B cell (primary cell): ENCODE measurements around the gene PRKN. TPM values are rescaled to one million over a fixed set of nuclear protein-coding genes. Genes with fewer than 3 reads are reported as not detected.

Experiments used
- ATAC-seq: fragments of 200-7000 bp; cut with Tn5 transposase; one replicate; pipeline ENCODE4 v1.10.0; 2021; ENCODE audit warnings: low read depth, mild to moderate bottlenecking, moderate number of reproducible peaks, moderate library complexity
- CTCF ChIA-PET: fragments of 350-600 bp; sonication (Branson Sonifier 250); formaldehyde crosslinking; loops from one replicate; lab custom pipeline; 2021; ENCODE audit warnings: antibody characterized with exemption, inconsistent platforms; lab: Charles Lee
- POLR2A ChIA-PET: fragments of 350-600 bp; sonication (Branson Sonifier 250); formaldehyde crosslinking; loops from one replicate; lab custom pipeline; 2021; ENCODE audit warnings: antibody characterized with exemption; lab: Charles Lee
- DNase-seq: peaks from one replicate; pipeline ENCODE4 v3.0.0; 2013
- H2AFZ ChIP-seq: 2 replicates; pipeline ENCODE4 v1.6.1; 2012; ENCODE audit warnings: mild to moderate bottlenecking, low read depth, low read length; ENCODE audit not compliant: insufficient read depth, poor library complexity, severe bottlenecking
- H3K27ac ChIP-seq, 2 donors: 1 replicate in 1 of 2; 2 replicates in 1 of 2; pipeline ENCODE4 v1.5.1; 2012 to 2013; ENCODE audit warnings: low read length in 2 of 2, mild to moderate bottlenecking in 2 of 2, moderate library complexity in 1 of 2
- H3K27me3 ChIP-seq, 4 experiments: fragments of 200-600 bp in 1 of 4; sonication (generic) in 1 of 4; replicated peaks in 1 of 4; 1 replicate in 2 of 4; 2 replicates in 2 of 4; pipeline versions ENCODE4 v1.6.1 to v1.7.0; 2013 to 2016; ENCODE audit warnings: low read length in 3 of 4, mild to moderate bottlenecking in 2 of 4, mixed read lengths in 1 of 4, moderate library complexity in 1 of 4; ENCODE audit not compliant: insufficient read depth in 4 of 4, control insufficient read depth in 3 of 4; ENCODE audit errors: control extremely low read depth in 1 of 4
- H3K36me3 ChIP-seq, 2 experiments: replicated peaks in 1 of 2; 1 replicate in 1 of 2; 2 replicates in 1 of 2; pipeline versions ENCODE4 v1.6.1 to v1.7.1; 2013; ENCODE audit warnings: low read length in 1 of 2; ENCODE audit not compliant: insufficient read depth in 2 of 2, control insufficient read depth in 1 of 2; ENCODE audit errors: control extremely low read depth in 1 of 2, extremely low read depth in 1 of 2
- H3K4me1 ChIP-seq, 2 donors: fragments of 200-600 bp in 1 of 2; sonication (generic) in 1 of 2; 1 replicate in 1 of 2; 2 replicates in 1 of 2; pipeline versions ENCODE4 v1.5.1 to v1.6.1; 2013 to 2017; ENCODE audit warnings: low read length in 2 of 2; ENCODE audit not compliant: control insufficient read depth in 2 of 2, insufficient read depth in 2 of 2
- H3K4me2 ChIP-seq: replicated peaks from 2 replicates; pipeline ENCODE3; 2012; ENCODE audit warnings: mild to moderate bottlenecking, low read depth, low read length; ENCODE audit not compliant: poor library complexity, severe bottlenecking
- H3K4me3 ChIP-seq, 5 experiments: fragments of 200-600 bp in 1 of 5; sonication (generic) in 1 of 5; 1 replicate in 3 of 5; 2 replicates in 2 of 5; pipeline versions ENCODE4 v1.5.1 to v1.7.0; 2011 to 2016; ENCODE audit warnings: low read length in 4 of 5, mild to moderate bottlenecking in 4 of 5, low read depth in 2 of 5, control low read depth in 1 of 5, moderate library complexity in 1 of 5; ENCODE audit not compliant: insufficient read depth in 1 of 5; ENCODE audit errors: control extremely low read depth in 1 of 5, extremely low read depth in 1 of 5
- H3K79me2 ChIP-seq: fragments of 200-600 bp; sonication (generic); one replicate; pipeline ENCODE4 v1.6.0; 2016; ENCODE audit warnings: low read length; ENCODE audit not compliant: control insufficient read depth, insufficient read depth
- H3K9ac ChIP-seq: fragments of 200-600 bp; sonication (generic); 2 replicates; pipeline ENCODE4 v1.6.1; 2017; ENCODE audit warnings: mild to moderate bottlenecking, low read length, moderate library complexity
- H3K9me3 ChIP-seq, 3 donors: one replicate each; pipeline versions ENCODE4 v1.6.1 to v1.7.1; 2013; ENCODE audit warnings: low read length in 2 of 3; ENCODE audit not compliant: control insufficient read depth in 2 of 3, insufficient read depth in 1 of 3; ENCODE audit errors: control extremely low read depth in 1 of 3
- H4K20me1 ChIP-seq: 2 replicates; pipeline ENCODE4 v1.6.0; 2012; ENCODE audit warnings: mild to moderate bottlenecking, low read length; ENCODE audit not compliant: insufficient read depth, control insufficient read depth, poor library complexity, severe bottlenecking
- H3K27ac Mint-ChIP-seq: one replicate; pipeline ENCODE4 v1.8.0; 2021; ENCODE audit warnings: mixed read lengths
- H3K27me3 Mint-ChIP-seq: one replicate; pipeline ENCODE4 v1.8.0; 2021; ENCODE audit warnings: mixed read lengths
- H3K4me1 Mint-ChIP-seq: one replicate; pipeline ENCODE4 v1.8.0; 2021; ENCODE audit warnings: mixed read lengths
- H3K4me3 Mint-ChIP-seq: one replicate; pipeline ENCODE4 v1.8.0; 2021; ENCODE audit warnings: mixed read lengths
- H3K9me3 Mint-ChIP-seq: one replicate; pipeline ENCODE4 v1.8.0; 2022; ENCODE audit warnings: mixed read lengths; ENCODE audit not compliant: insufficient read depth
- EZH2 ChIP-seq: IDR thresholded peaks from 2 replicates; pipeline ENCODE4 v1.6.1; 2012; ENCODE audit warnings: borderline replicate concordance, low read depth, mild to moderate bottlenecking, moderate library complexity, low read length; ENCODE audit not compliant: insufficient read depth, poor library complexity, severe bottlenecking
- WGBS: methylation state at CpG from one replicate; pipeline ENCODE4 v1.1.5; 2013; ENCODE audit warnings: missing lambda C conversion rate; ENCODE audit not compliant: insufficient coverage; 5-methylcytosine and 5-hydroxymethylcytosine counted together
- intact Hi-C: fragments of 100-400 bp; cut with micrococcal nuclease; formaldehyde crosslinking; loops from one replicate; pipeline ENCODE4 v1.10.0; 2022
- polyA plus RNA-seq: library from polyadenylated mRNA; depleted of rRNA; stranded (reverse); fragments of >200 nt; gene quantifications from 2 replicates; pipeline ENCODE4 v1.2.3, GENCODE V29; 2012
- total RNA-seq, 2 donors: library from RNA; stranded (reverse); fragments of 120-200 nt in 1 of 2; gene quantifications; 1 replicate in 1 of 2; 2 replicates in 1 of 2; pipeline versions ENCODE4 v1.2.3 to v1.2.4, GENCODE V29; 2013 to 2022
- TF ChIP-seq, protein P1 (sequence below): fragments of 200-600 bp; IDR thresholded peaks from one replicate; pipeline ENCODE4 v1.8.0; 2022; ENCODE audit warnings: antibody characterized with exemption, mild to moderate bottlenecking

Gene PRKN
- total and polyA plus RNA-seq, 2 donors (not counting 1 experiment from before 2014, with no cell fraction given) = 1.6 to 6.2 TPM

- no peak overlapping the region for H3K27ac ChIP-seq
- no peak for DNase-seq
- H3K4me2 ChIP-seq = no peak overlapping the region
- TF ChIP-seq EZH2 = no peak
- TF ChIP-seq, protein P1, sequence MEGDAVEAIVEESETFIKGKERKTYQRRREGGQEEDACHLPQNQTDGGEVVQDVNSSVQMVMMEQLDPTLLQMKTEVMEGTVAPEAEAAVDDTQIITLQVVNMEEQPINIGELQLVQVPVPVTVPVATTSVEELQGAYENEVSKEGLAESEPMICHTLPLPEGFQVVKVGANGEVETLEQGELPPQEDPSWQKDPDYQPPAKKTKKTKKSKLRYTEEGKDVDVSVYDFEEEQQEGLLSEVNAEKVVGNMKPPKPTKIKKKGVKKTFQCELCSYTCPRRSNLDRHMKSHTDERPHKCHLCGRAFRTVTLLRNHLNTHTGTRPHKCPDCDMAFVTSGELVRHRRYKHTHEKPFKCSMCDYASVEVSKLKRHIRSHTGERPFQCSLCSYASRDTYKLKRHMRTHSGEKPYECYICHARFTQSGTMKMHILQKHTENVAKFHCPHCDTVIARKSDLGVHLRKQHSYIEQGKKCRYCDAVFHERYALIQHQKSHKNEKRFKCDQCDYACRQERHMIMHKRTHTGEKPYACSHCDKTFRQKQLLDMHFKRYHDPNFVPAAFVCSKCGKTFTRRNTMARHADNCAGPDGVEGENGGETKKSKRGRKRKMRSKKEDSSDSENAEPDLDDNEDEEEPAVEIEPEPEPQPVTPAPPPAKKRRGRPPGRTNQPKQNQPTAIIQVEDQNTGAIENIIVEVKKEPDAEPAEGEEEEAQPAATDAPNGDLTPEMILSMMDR = no peak
- no CpG with 5 or more reads among the region's 1 CpG for WGBS
- H3K4me1 Mint-ChIP-seq = no peaks in the 10 kb centered on the region
- H3K27ac Mint-ChIP-seq = no peak overlapping the region
- ATAC-seq = no peak
- H3K4me1 ChIP-seq = no peaks in the 10 kb centered on the region
- CTCF ChIA-PET = interaction anchor here (1.0 kb wide), 1 partner anchor 11 kb away, joined by 3 read pairs; no protein-coding TSS in a partner anchor
- H3K79me2 ChIP-seq = no peaks in the 10 kb centered on the region
- no peaks in the 10 kb centered on the region for H3K27me3 ChIP-seq
- H3K36me3 ChIP-seq = no peaks in the 10 kb centered on the region
- intact Hi-C loops = no loop called here
- POLR2A ChIA-PET = no interaction called here
- H4K20me1 ChIP-seq = no peaks in the 10 kb centered on the region
- H3K9me3 ChIP-seq = peaks cover 0 to 2% (median 0%) of the 10 kb centered on the region in 3 donors
- H3K4me3 Mint-ChIP-seq = no peak overlapping the region
- H3K4me3 ChIP-seq = no peak overlapping the region
- H3K9ac ChIP-seq = no peak overlapping the region
- no peaks in the 10 kb centered on the region for H3K27me3 Mint-ChIP-seq
- H3K9me3 Mint-ChIP-seq = no peaks in the 10 kb centered on the region
- no peak overlapping the region for H2AFZ ChIP-seq
Measured at GRCh38 chr6:161804838-161805237, 922.7 kb downstream of the PRKN start.

DNA sequence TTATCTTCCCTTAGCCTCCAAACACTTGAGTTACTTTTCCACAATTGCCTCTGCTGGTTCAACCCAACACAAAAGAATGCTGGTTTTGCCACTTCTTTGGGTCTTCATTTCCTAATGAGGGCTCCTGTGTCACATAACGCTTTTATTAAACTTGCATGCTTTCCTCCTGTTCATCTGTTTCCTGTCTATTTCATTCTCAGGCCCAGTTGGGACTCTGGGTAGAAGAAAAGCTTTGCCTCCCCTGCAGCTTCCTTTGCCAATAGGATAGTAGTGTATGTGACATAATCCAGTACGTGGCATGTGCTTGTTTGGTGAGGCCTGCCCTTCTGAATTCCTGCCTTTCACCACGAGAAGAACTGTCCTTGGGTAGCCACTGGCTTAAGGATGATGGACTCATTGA, 924.4 kb downstream of the PRKN start:
- Histone ChIP-seq H3K27me3 (no peaks in the 10 kb centered on the region), H3K27ac (no peak overlapping the region), H3K4me1 (no peaks in the 10 kb centered on the region), H3K9ac (no peak overlapping the region), H2AFZ (no peak overlapping the region), H3K36me3 (no peaks in the 10 kb centered on the region), H3K9me3 (peaks cover 0 to 5% (median 0%) of the 10 kb centered on the region in 3 donors), H3K4me3 (no peak overlapping the region), H3K79me2 (no peaks in the 10 kb centered on the region), H3K4me2 (no peak overlapping the region), H4K20me1 (no peaks in the 10 kb centered on the region)
- WGBS = 20% methylated on average over 3 of the region's 3 CpGs
- Mint-ChIP-seq H3K27ac (no peak overlapping the region), H3K9me3 (no peaks in the 10 kb centered on the region), H3K27me3 (no peaks in the 10 kb centered on the region), H3K4me1 (no peaks in the 10 kb centered on the region), H3K4me3 (no peak overlapping the region)
- intact Hi-C loops = no loop called here
- ChIA-PET POLR2A (no interaction called here), CTCF (no interaction called here)
- DNase-seq = no peak
- no peak for TF ChIP-seq EZH2
- TF ChIP-seq, protein P1 = no peak
- no peak for ATAC-seq
